CD14-positive monocyte (primary cell): ENCODE measurements around the gene SH2B3. TPM values are rescaled to one million over a fixed set of nuclear protein-coding genes. Genes with fewer than 3 reads are reported as not detected.

ENCODE experiments used
- DNase-seq, 3 donors: peaks; one replicate each; pipeline ENCODE4 v3.0.0-alpha.2; 2011 to 2022
- H2AFZ ChIP-seq: 2 replicates; pipeline ENCODE4 v1.6.0; 2012; ENCODE audit warnings: mild to moderate bottlenecking, low read depth, low read length, inconsistent platforms; ENCODE audit not compliant: insufficient read depth, poor library complexity, severe bottlenecking
- H3K27ac ChIP-seq, 2 donors: 1 replicate in 1 of 2; 2 replicates in 1 of 2; pipeline ENCODE4 v1.5.1; 2012 to 2013; ENCODE audit warnings: low read length in 2 of 2, control low read depth in 1 of 2, inconsistent platforms in 1 of 2, low read depth in 1 of 2, mild to moderate bottlenecking in 1 of 2
- H3K27me3 ChIP-seq, 2 donors: one replicate each; pipeline versions ENCODE4 v1.6.0 to v1.6.1; 2011 to 2013; ENCODE audit warnings: low read length in 2 of 2; ENCODE audit not compliant: control insufficient read depth in 2 of 2, insufficient read depth in 2 of 2
- H3K36me3 ChIP-seq, 2 donors: replicated peaks in 1 of 2; 1 replicate in 1 of 2; 2 replicates in 1 of 2; pipeline versions ENCODE4 v1.5.1 to v1.6.1; 2012 to 2013; ENCODE audit warnings: low read length in 2 of 2, control low read depth in 1 of 2, inconsistent platforms in 1 of 2, mild to moderate bottlenecking in 1 of 2; ENCODE audit not compliant: insufficient read depth in 2 of 2, control insufficient read depth in 1 of 2
- H3K4me1 ChIP-seq, 2 donors: 1 replicate in 1 of 2; 2 replicates in 1 of 2; pipeline versions ENCODE4 v1.5.1 to v1.6.1; 2012 to 2013; ENCODE audit warnings: low read length in 2 of 2, control low read depth in 1 of 2, inconsistent platforms in 1 of 2, mild to moderate bottlenecking in 1 of 2, moderate library complexity in 1 of 2; ENCODE audit not compliant: insufficient read depth in 2 of 2, control insufficient read depth in 1 of 2
- H3K4me2 ChIP-seq: replicated peaks from 2 replicates; pipeline ENCODE3; 2012; ENCODE audit warnings: low read length, moderate library complexity, mild to moderate bottlenecking; ENCODE audit not compliant: poor library complexity, severe bottlenecking; ENCODE audit errors: extremely low read depth
- H3K4me3 ChIP-seq, 3 experiments: fragments of 200-600 bp in 1 of 3; sonication (generic) in 1 of 3; replicated peaks in 1 of 3; 1 replicate in 2 of 3; 2 replicates in 1 of 3; pipeline ENCODE4 v1.5.1; 2011 to 2013; ENCODE audit warnings: low read length in 3 of 3, mild to moderate bottlenecking in 3 of 3, control low read depth in 2 of 3, low read depth in 2 of 3, inconsistent platforms in 1 of 3, moderate library complexity in 1 of 3
- H3K79me2 ChIP-seq: 2 replicates; pipeline ENCODE4 v1.6.0; 2012; ENCODE audit warnings: mild to moderate bottlenecking, control low read depth, inconsistent platforms, low read length, moderate library complexity; ENCODE audit not compliant: insufficient read depth
- H3K9ac ChIP-seq: 2 replicates; pipeline ENCODE4 v1.6.0; 2017; ENCODE audit warnings: low read length, mild to moderate bottlenecking; ENCODE audit not compliant: insufficient read depth, poor library complexity, severe bottlenecking
- H3K9me3 ChIP-seq, 2 donors: replicated peaks in 1 of 2; 1 replicate in 1 of 2; 2 replicates in 1 of 2; pipeline versions ENCODE4 v1.5.1 to v1.6.1; 2012 to 2013; ENCODE audit warnings: low read length in 2 of 2, control low read depth in 1 of 2; ENCODE audit not compliant: control insufficient read depth in 1 of 2, insufficient read depth in 1 of 2
- H4K20me1 ChIP-seq: 2 replicates; pipeline ENCODE4 v1.6.0; 2012; ENCODE audit warnings: mild to moderate bottlenecking, low read length, control low read depth, moderate library complexity; ENCODE audit not compliant: insufficient read depth
- H3K27ac Mint-ChIP-seq, 7 donors: one replicate each; pipeline ENCODE4 v1.8.0; 2020; ENCODE audit warnings: mild to moderate bottlenecking in 7 of 7, mixed read lengths in 7 of 7, moderate library complexity in 6 of 7, inconsistent platforms in 2 of 7
- H3K27me3 Mint-ChIP-seq, 3 donors: one replicate each; pipeline ENCODE4 v1.8.0; 2021 to 2022; ENCODE audit warnings: low read depth in 3 of 3, mild to moderate bottlenecking in 3 of 3, mixed read lengths in 3 of 3, moderate library complexity in 3 of 3, inconsistent platforms in 1 of 3
- H3K36me3 Mint-ChIP-seq, 2 donors: one replicate each; pipeline ENCODE4 v1.8.0; 2020; ENCODE audit warnings: mixed read lengths in 2 of 2, inconsistent platforms in 1 of 2, mild to moderate bottlenecking in 1 of 2
- H3K4me1 Mint-ChIP-seq: one replicate; pipeline ENCODE4 v1.8.0; 2020; ENCODE audit warnings: mild to moderate bottlenecking, mixed read lengths
- H3K4me3 Mint-ChIP-seq, 2 donors: one replicate each; pipeline ENCODE4 v1.8.0; 2020; ENCODE audit warnings: mild to moderate bottlenecking in 2 of 2, mixed read lengths in 2 of 2, moderate library complexity in 1 of 2
- H3K9me3 Mint-ChIP-seq, 7 donors: one replicate each; pipeline ENCODE4 v1.8.0; 2020 to 2022; ENCODE audit warnings: mixed read lengths in 7 of 7, mild to moderate bottlenecking in 6 of 7, moderate library complexity in 6 of 7, inconsistent platforms in 2 of 7
- CTCF ChIP-seq: fragments of 200-600 bp; IDR thresholded peaks from one replicate; pipeline ENCODE4 v1.8.0; 2022; ENCODE audit warnings: antibody characterized with exemption, mild to moderate bottlenecking
- WGBS: methylation state at CpG from one replicate; pipeline ENCODE4 v1.1.5; 2013; ENCODE audit warnings: missing lambda C conversion rate; ENCODE audit not compliant: insufficient coverage; 5-methylcytosine and 5-hydroxymethylcytosine counted together
- intact Hi-C, 2 donors: fragments of 100-400 bp; cut with micrococcal nuclease; formaldehyde crosslinking; loops; one replicate each; pipeline versions ENCODE4 v1.15.0 to v1.15.1; 2023
- polyA plus RNA-seq, 3 donors: library from polyadenylated mRNA; depleted of rRNA in 1 of 3; unstranded in 2 of 3; stranded (reverse) in 1 of 3; fragments of 300-500 nt in 2 of 3; fragments of >200 nt in 1 of 3; fragmentation: Illumina TruSeq in 2 of 3; gene quantifications; 1 replicate in 2 of 3; 2 replicates in 1 of 3; pipeline ENCODE4 v1.2.3, GENCODE V29; 2012 to 2021

Gene SH2B3
- polyA plus RNA-seq, 3 donors = 15.2 to 136 (median 33.5) TPM

GRCh38 chr12:111405149-111405858 lies 419 bp upstream of the SH2B3 start:
- Histone ChIP-seq H3K4me1 (peaks cover 58 to 68% of the 10 kb centered on the region in 2 donors), H3K9me3 (no peaks in the 10 kb centered on the region), H3K79me2 (peaks cover 59% of the 10 kb centered on the region), H3K27me3 (no peaks in the 10 kb centered on the region), H4K20me1 (peaks cover 52% of the 10 kb centered on the region), H2AFZ (no peak overlapping the region), H3K4me2 (peak overlapping the region; percentile 87), H3K4me3 (peak overlapping the region; percentile 41 to 91 (median 48)), H3K9ac (peak overlapping the region; percentile 99), H3K27ac (peak overlapping the region; percentile 92 to 93), H3K36me3 (peaks cover 0 to 3% of the 10 kb centered on the region in 2 donors)
- intact Hi-C loops = loop anchor here (1.0 to 10.0 kb wide), 3 partner anchors 8 to 91 kb away; no protein-coding TSS in a partner anchor
- H3K27ac Mint-ChIP-seq = peak overlapping the region; percentile 91 to 100 (median 97)
- H3K36me3 Mint-ChIP-seq = peaks cover 7 to 23% of the 10 kb centered on the region in 2 donors
- peaks cover 56% of the 10 kb centered on the region for H3K4me1 Mint-ChIP-seq
- peaks cover 0 to 8% (median 0%) of the 10 kb centered on the region in 3 donors for H3K27me3 Mint-ChIP-seq
- under 1% methylated on average over 59 of the region's 59 CpGs for WGBS
- H3K9me3 Mint-ChIP-seq = peaks cover 0 to 2% (median 0%) of the 10 kb centered on the region in 7 donors
- H3K4me3 Mint-ChIP-seq = peak overlapping the region; percentile 84 to 85
- DNase-seq = peak; percentile 96 to 99 (median 99)
- TF ChIP-seq CTCF = peak; percentile 75

GRCh38 chr12:111406474-111407376 lies 1.0 kb downstream of the SH2B3 start:
- peak; percentile 80 to 93 (median 83) for DNase-seq
- peaks cover 5 to 25% of the 10 kb centered on the region in 2 donors for H3K36me3 Mint-ChIP-seq
- Histone ChIP-seq H3K4me2 (peak overlapping the region; percentile 87), H3K9me3 (no peaks in the 10 kb centered on the region), H3K4me3 (peak overlapping the region; percentile 91 to 99 (median 91)), H2AFZ (no peak overlapping the region), H3K27ac (peak overlapping the region; percentile 93 to 98), H3K36me3 (peaks cover 0 to 5% of the 10 kb centered on the region in 2 donors), H3K79me2 (peaks cover 73% of the 10 kb centered on the region), H3K27me3 (no peaks in the 10 kb centered on the region), H4K20me1 (peaks cover 66% of the 10 kb centered on the region), H3K9ac (peak overlapping the region; percentile 99), H3K4me1 (peaks cover 72 to 80% of the 10 kb centered on the region in 2 donors)
- WGBS = 0% methylated on average over 15 of the region's 34 CpGs
- peak overlapping the region; percentile 93 to 98 (median 95) for H3K27ac Mint-ChIP-seq
- peaks cover 0 to 2% (median 0%) of the 10 kb centered on the region in 7 donors for H3K9me3 Mint-ChIP-seq
- peaks cover 0 to 5% (median 0%) of the 10 kb centered on the region in 3 donors for H3K27me3 Mint-ChIP-seq
- H3K4me3 Mint-ChIP-seq = peak overlapping the region; percentile 92 to 96
- TF ChIP-seq CTCF = no peak
- H3K4me1 Mint-ChIP-seq = peaks cover 66% of the 10 kb centered on the region
- intact Hi-C loops = loop anchor here (5.0 to 10.0 kb wide), 2 partner anchors 41 to 92 kb away; no protein-coding TSS in a partner anchor
